CD4-positive, CD25-positive, alpha-beta regulatory T cell (primary cell): ENCODE results near the gene C15orf40. TPM values are rescaled to one million over a fixed set of nuclear protein-coding genes. Genes with fewer than 3 reads are reported as not detected.

Experiments
- ATAC-seq, 2 donors: fragments of 150-1000 bp; cut with Tn5 transposase; one replicate each; pipeline ENCODE4 v1.10.0; 2021; ENCODE audit warnings: low read depth in 2 of 2, moderate number of reproducible peaks in 2 of 2, moderate library complexity in 1 of 2
- DNase-seq, 3 donors: peaks; one replicate each; pipeline versions ENCODE4 v3.0.0 to v3.0.0-alpha.2; 2012 to 2022; ENCODE audit warnings: mixed read lengths in 1 of 3
- H3K27ac ChIP-seq: one replicate; pipeline ENCODE4 v1.7.0; 2013; ENCODE audit warnings: mild to moderate bottlenecking, low read length; ENCODE audit not compliant: insufficient read depth, poor library complexity, severe bottlenecking
- H3K27me3 ChIP-seq: one replicate; pipeline ENCODE4 v1.7.0; 2013; ENCODE audit warnings: low read length; ENCODE audit not compliant: control insufficient read depth, insufficient read depth
- H3K36me3 ChIP-seq: one replicate; pipeline ENCODE4 v1.7.0; 2013; ENCODE audit warnings: mild to moderate bottlenecking, low read length, moderate library complexity; ENCODE audit not compliant: control insufficient read depth, insufficient read depth
- H3K4me1 ChIP-seq: 2 replicates; pipeline ENCODE4 v1.7.0; 2013; ENCODE audit warnings: mild to moderate bottlenecking, low read length; ENCODE audit not compliant: insufficient read depth, control insufficient read depth, poor library complexity, severe bottlenecking
- H3K4me3 ChIP-seq: one replicate; pipeline ENCODE4 v1.7.0; 2013; ENCODE audit warnings: low read depth, mild to moderate bottlenecking, low read length, moderate library complexity
- H3K9me3 ChIP-seq, 2 experiments: 1 replicate in 1 of 2; 2 replicates in 1 of 2; pipeline ENCODE4 v1.7.0; 2013; ENCODE audit warnings: low read length in 2 of 2, mild to moderate bottlenecking in 1 of 2, moderate library complexity in 1 of 2; ENCODE audit not compliant: control insufficient read depth in 2 of 2
- H3K27ac Mint-ChIP-seq, 3 donors: one replicate each; pipeline ENCODE4 v1.8.0; 2020 to 2022; ENCODE audit warnings: mild to moderate bottlenecking in 3 of 3, mixed read lengths in 3 of 3, moderate library complexity in 2 of 3
- H3K27me3 Mint-ChIP-seq: one replicate; pipeline ENCODE4 v1.8.0; 2022; ENCODE audit warnings: mild to moderate bottlenecking, mixed read lengths
- H3K36me3 Mint-ChIP-seq: one replicate; pipeline ENCODE4 v1.8.0; 2020; ENCODE audit warnings: mixed read lengths
- H3K4me1 Mint-ChIP-seq, 4 donors: one replicate each; pipeline ENCODE4 v1.8.0; 2020 to 2022; ENCODE audit warnings: mixed read lengths in 4 of 4, mild to moderate bottlenecking in 1 of 4
- H3K4me3 Mint-ChIP-seq, 4 donors: one replicate each; pipeline ENCODE4 v1.8.0; 2020 to 2022; ENCODE audit warnings: mild to moderate bottlenecking in 4 of 4, mixed read lengths in 4 of 4, moderate library complexity in 3 of 4
- H3K9me3 Mint-ChIP-seq, 7 donors: one replicate each; pipeline ENCODE4 v1.8.0; 2020 to 2022; ENCODE audit warnings: mixed read lengths in 7 of 7, mild to moderate bottlenecking in 3 of 7, moderate library complexity in 2 of 7
- polyA plus RNA-seq, 4 donors: library from polyadenylated mRNA; unstranded; fragments of 300-500 nt; fragmentation: Illumina TruSeq; gene quantifications; one replicate each; pipeline ENCODE4 v1.2.3, GENCODE V29; 2021
- total RNA-seq: library from RNA; stranded (reverse); gene quantifications from one replicate; pipeline ENCODE4 v1.2.3, GENCODE V29; 2022

Gene C15orf40
- total and polyA plus RNA-seq, 5 donors from 2014 or later: 20.0 to 77.0 (median 56.3) TPM

DNA sequence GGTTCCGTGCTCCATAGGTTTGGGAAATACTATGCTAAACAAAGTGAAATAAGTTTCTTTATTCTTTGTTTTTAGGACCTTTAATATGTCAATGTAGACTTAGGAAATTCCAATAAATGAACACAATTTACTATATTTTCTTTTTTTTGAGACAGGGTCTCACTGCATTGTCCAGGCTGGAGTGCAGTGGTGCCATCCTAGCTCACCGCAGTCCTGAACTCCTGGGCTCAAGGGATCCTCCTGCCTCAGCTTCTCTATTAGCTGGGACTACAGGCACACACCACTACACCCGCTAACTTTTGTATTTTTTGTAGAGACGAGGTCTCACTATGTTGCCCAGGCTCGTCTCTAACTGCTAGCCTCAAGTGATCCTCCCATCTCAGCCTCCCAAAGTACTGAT lies 46.5 kb downstream of the C15orf40 start:
- H3K9me3 ChIP-seq: no peaks in the 10 kb centered on the region
- H3K27ac Mint-ChIP-seq: no peak overlapping the region
- H3K9me3 Mint-ChIP-seq: no peaks in the 10 kb centered on the region
- no peak overlapping the region for H3K4me3 ChIP-seq
- no peaks in the 10 kb centered on the region for H3K36me3 ChIP-seq
- H3K27ac ChIP-seq: no peak overlapping the region
- H3K36me3 Mint-ChIP-seq: no peaks in the 10 kb centered on the region
- no peaks in the 10 kb centered on the region for H3K4me1 ChIP-seq
- H3K4me3 Mint-ChIP-seq: no peak overlapping the region
- DNase-seq: no peak
- peaks cover 0 to 6% (median 1%) of the 10 kb centered on the region in 4 donors for H3K4me1 Mint-ChIP-seq
- no peaks in the 10 kb centered on the region for H3K27me3 Mint-ChIP-seq
- ATAC-seq: no peak
- H3K27me3 ChIP-seq: no peaks in the 10 kb centered on the region

GRCh38 chr15:82963471-82964341 lies 47.7 kb downstream of the C15orf40 start:
- Mint-ChIP-seq H3K27ac (no peak overlapping the region), H3K9me3 (no peaks in the 10 kb centered on the region), H3K4me1 (peaks cover 0 to 2% (median 0%) of the 10 kb centered on the region in 4 donors), H3K36me3 (peaks cover 5% of the 10 kb centered on the region), H3K4me3 (no peak overlapping the region), H3K27me3 (no peaks in the 10 kb centered on the region)
- no peak for ATAC-seq
- no peak for DNase-seq
- H3K4me1 ChIP-seq: no peaks in the 10 kb centered on the region
- no peak overlapping the region for H3K27ac ChIP-seq
- H3K9me3 ChIP-seq: no peaks in the 10 kb centered on the region
- no peaks in the 10 kb centered on the region for H3K27me3 ChIP-seq
- H3K4me3 ChIP-seq: no peak overlapping the region
- H3K36me3 ChIP-seq: no peaks in the 10 kb centered on the region

DNA sequence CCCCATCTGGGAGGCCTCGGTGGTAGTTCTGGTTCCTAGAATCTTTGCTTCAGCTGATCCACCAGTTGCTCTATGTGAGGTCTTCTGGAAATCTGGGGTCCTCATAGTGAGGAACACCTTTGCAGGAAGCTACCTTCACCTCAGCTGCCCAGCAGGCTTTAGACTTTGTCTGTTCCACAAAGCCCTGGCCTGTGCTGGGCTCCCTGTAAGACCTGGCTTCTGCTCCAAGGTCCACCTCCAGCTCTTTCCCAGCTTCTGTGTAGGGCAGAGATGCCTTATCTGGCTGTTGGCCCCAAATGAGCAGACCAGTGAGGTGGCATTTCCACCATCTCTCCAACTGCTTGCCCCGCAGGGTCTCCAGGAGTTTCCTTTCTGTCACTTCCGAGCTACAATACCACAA lies 50.7 kb downstream of the C15orf40 start:
- H3K27me3 Mint-ChIP-seq: no peaks in the 10 kb centered on the region

GRCh38 chr15:82959423-82959822 lies 52.0 kb downstream of the C15orf40 start:
- Histone ChIP-seq H3K9me3 (no peaks in the 10 kb centered on the region), H3K4me1 (no peaks in the 10 kb centered on the region), H3K36me3 (no peaks in the 10 kb centered on the region), H3K27ac (no peak overlapping the region), H3K4me3 (no peak overlapping the region), H3K27me3 (no peaks in the 10 kb centered on the region)
- Mint-ChIP-seq H3K27me3 (peaks cover 2% of the 10 kb centered on the region), H3K9me3 (peaks cover 0 to 1% (median 0%) of the 10 kb centered on the region in 7 donors), H3K4me3 (no peak overlapping the region), H3K27ac (no peak overlapping the region), H3K36me3 (peaks cover 12% of the 10 kb centered on the region), H3K4me1 (no peaks in the 10 kb centered on the region)
- no peak for ATAC-seq
- DNase-seq: no peak

More for the DNA sequence above, 50.7 kb downstream of the C15orf40 start:
- Histone ChIP-seq H3K36me3 (no peaks in the 10 kb centered on the region), H3K4me3 (no peak overlapping the region), H3K9me3 (no peaks in the 10 kb centered on the region), H3K4me1 (no peaks in the 10 kb centered on the region), H3K27me3 (no peaks in the 10 kb centered on the region), H3K27ac (no peak overlapping the region)
- no peak for DNase-seq
- Mint-ChIP-seq H3K4me1 (no peaks in the 10 kb centered on the region), H3K4me3 (no peak overlapping the region), H3K36me3 (peaks cover 12% of the 10 kb centered on the region), H3K9me3 (no peaks in the 10 kb centered on the region), H3K27ac (no peak overlapping the region)
- ATAC-seq: no peak

GRCh38 chr15:82958638-82959037 lies 52.8 kb downstream of the C15orf40 start:
- H3K9me3 ChIP-seq: no peaks in the 10 kb centered on the region
- H3K27me3 Mint-ChIP-seq: peaks cover 4% of the 10 kb centered on the region
- H3K36me3 ChIP-seq: no peaks in the 10 kb centered on the region
- no peak for DNase-seq
- peaks cover 12% of the 10 kb centered on the region for H3K36me3 Mint-ChIP-seq
- no peak overlapping the region for H3K27ac ChIP-seq
- no peaks in the 10 kb centered on the region for H3K4me1 ChIP-seq
- H3K4me1 Mint-ChIP-seq: no peaks in the 10 kb centered on the region
- no peaks in the 10 kb centered on the region for H3K27me3 ChIP-seq
- ATAC-seq: no peak
- no peak overlapping the region for H3K4me3 ChIP-seq
- peaks cover 0 to 2% (median 0%) of the 10 kb centered on the region in 7 donors for H3K9me3 Mint-ChIP-seq
- no peak overlapping the region for H3K27ac Mint-ChIP-seq
- H3K4me3 Mint-ChIP-seq: no peak overlapping the region

DNA sequence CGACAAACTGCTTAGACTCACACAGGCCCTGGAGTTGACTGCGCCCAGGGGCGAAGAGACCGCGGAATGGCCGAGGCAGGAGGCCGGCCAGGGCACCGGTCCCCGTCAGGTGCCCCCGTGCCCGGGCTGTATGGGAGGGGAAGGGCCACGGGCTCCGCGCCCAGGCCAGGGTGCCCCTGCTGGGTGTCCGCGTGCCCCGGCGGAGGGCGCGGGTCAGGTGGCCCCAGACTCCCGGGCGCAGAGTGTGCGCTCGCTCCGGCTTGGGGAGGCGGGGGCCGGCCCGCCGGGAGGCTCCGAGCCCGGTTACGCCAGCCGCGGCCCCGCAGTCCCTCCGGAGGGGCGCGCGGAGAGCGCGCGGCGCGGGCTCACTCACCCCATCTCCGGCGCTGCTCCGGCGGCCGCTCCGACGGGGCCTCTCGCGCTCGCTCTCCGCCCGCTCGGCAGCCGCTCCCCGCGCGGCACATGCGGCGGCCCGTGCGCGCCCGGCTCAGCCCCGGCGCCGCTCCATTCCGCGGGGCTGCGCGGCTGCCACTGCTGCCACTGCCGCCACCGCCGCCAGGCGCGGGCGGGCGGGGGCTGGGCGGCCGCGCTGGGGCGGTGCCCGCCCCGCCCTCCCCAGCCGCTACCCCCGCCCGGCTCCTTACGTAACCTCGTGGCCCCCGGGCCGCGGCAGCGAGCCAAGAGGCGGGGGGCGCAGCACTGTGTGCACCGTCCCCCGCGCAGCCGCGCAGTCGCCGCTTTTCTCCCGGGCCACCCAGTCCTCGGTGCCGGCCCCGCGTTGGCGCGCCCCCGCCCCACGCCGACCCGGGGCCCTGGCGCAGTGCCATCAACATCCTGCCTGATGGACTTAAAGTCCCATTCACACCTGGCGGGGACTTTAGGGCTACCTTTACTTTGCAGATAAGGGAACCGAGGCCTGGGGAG lies 59.0 kb downstream of the C15orf40 start, which contains the start of gene HOMER2:
TSS of gene HOMER2 (minus strand) at position 563 of the 924 bp plus-strand sequence. CDS start at position 378, 185 bp downstream.
- Histone ChIP-seq H3K27ac (no peak within 1 kb of the TSS), H3K4me1 (peaks cover 9% of the 10 kb centered on the region), H3K9me3 (no peaks in the 10 kb centered on the region), H3K4me3 (no peak within 1 kb of the TSS), H3K36me3 (no peaks in the 10 kb centered on the region), H3K27me3 (peaks cover 31% of the 10 kb centered on the region)
- peak within 1 kb of the TSS; percentile 57 to 90 (median 77) for H3K4me3 Mint-ChIP-seq
- H3K27me3 Mint-ChIP-seq: peaks cover 11% of the 10 kb centered on the region
- DNase-seq: peak in 1 of 3 donors; percentile 8
- H3K27ac Mint-ChIP-seq: no peak within 1 kb of the TSS
- H3K4me1 Mint-ChIP-seq: peaks cover 0 to 6% (median 3%) of the 10 kb centered on the region in 4 donors
- H3K9me3 Mint-ChIP-seq: peaks cover 0 to 2% (median 0%) of the 10 kb centered on the region in 7 donors
- no peaks in the 10 kb centered on the region for H3K36me3 Mint-ChIP-seq
- peak; percentile 24 to 34 for ATAC-seq

- DNase-seq (peak in 1 of 3 donors; percentile 5), ATAC-seq (no peak)
- Mint-ChIP-seq H3K9me3 (peaks cover 0 to 6% (median 0%) of the 10 kb centered on the region in 7 donors), H3K4me3 (peak overlapping the region; percentile 57 to 90 (median 77)), H3K27ac (no peak overlapping the region), H3K27me3 (peaks cover 12% of the 10 kb centered on the region), H3K36me3 (no peaks in the 10 kb centered on the region), H3K4me1 (peaks cover 0 to 6% (median 3%) of the 10 kb centered on the region in 4 donors)
- H3K4me3 ChIP-seq: no peak overlapping the region
- no peak overlapping the region for H3K27ac ChIP-seq
- H3K27me3 ChIP-seq: peaks cover 31% of the 10 kb centered on the region
- no peaks in the 10 kb centered on the region for H3K36me3 ChIP-seq
- H3K9me3 ChIP-seq: no peaks in the 10 kb centered on the region
- peaks cover 9% of the 10 kb centered on the region for H3K4me1 ChIP-seq
Observed at GRCh38 chr15:82951472-82952157, 59.8 kb downstream of the C15orf40 start.
